Dedifferentiated amniotic fluid mesenchymal stem cell (primary cell): Measurements from ENCODE around the gene AP1B1.
A peak's percentile ranks its signal among the peaks of the same experiment; 100 is the strongest.
"Not testable (repeated sequence)": the region's sequence is repeated elsewhere in the genome, so short reads cannot be mapped to it uniquely, and the experiment has no call there.

Source experiments
- DNase-seq: peaks from one replicate; pipeline ENCODE4 v3.0.0-alpha.2; 2016; ENCODE audit errors: extremely low spot score

The AP1B1 gene

GRCh38 chr22:29386708-29387107, 1.7 kb downstream of the AP1B1 start:
- DNase-seq: no peak

GRCh38 chr22:29385748-29386147, 2.6 kb downstream of the AP1B1 start:
- no peak for DNase-seq

DNA sequence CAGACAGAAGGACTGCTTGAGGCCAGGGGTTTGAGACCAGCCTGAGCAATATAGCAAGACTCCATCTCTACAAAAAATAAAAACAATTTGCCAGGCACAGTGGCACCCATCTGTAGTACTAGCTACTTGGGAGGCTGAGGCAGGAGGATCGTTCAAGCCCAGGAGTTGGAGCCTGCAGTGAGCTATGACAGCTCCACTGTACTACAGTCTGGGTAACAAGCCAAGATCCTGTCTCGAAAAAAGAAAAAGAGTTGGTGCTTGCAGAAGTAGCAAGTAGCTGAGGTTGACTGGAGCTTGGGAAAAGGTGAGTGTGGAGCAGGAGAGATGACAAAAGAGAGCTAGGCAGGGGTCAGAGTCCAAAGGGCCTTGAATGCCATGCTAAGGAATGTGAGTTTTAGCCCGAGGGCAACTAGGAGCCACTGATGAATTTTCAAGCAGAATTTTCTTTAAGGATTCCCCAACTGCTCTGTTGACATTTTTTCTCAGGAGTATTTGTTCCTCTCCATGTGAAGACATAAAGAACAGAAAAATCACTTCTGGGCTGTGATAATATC, 3.1 kb downstream of the AP1B1 start:
- DNase-seq: no peak

GRCh38 chr22:29383740-29384139, 4.6 kb downstream of the AP1B1 start:
- DNase-seq: no peak

DNA sequence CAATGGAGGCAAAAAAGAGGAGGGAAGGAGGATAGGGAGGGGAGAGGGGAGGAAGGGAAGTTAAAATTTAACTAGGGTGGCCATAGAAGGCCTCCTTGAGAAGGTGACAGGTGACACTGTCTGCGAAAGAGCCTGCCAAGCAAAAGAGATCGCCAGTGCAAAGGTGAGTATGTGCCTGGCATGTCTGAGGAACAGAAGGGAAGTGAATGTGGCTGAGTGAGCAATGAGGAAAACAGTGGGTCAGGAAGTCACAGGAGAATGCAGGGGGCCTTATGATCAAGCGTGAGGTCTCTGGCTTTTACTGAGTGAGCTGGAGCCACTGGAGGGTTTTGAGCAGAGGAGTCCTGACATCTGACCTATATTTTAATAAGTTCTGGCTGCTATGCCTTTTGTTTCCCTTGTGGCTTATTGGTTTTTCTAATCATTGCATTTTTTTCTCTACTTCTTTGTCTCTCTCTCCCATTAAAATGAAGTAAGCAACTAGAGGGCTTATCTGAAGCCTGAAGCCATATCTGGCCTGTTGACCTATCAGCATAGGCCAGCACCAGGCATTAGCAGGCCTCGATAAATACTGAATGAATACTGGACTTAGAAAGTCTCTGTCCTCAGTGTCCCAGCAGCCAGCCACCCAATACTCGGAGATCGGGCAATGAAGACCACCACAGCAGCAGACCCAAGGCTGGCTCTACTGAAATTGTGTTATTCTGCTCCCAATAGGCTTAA, 5.6 kb downstream of the AP1B1 start:
- DNase-seq: no peak

DNA sequence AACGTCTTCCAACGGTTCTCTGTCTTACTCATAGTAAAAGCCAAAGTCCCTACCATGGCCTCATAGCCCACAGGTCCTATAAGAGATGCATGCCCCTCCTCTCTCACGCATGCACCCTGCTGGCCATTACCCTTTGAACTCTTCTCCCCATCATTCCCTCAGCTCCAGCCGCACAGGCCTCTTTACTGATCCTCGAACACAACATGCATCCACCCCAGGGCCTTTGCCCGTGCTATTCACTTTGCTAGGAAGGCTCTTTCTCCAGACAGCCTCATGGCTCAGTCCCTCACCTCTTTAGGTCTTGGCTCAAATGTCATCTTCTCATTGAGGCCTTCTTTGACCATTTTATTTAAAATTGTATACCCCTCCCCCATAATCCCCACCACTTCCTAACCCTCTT, 7.5 kb downstream of the AP1B1 start:
- no peak for DNase-seq

DNA sequence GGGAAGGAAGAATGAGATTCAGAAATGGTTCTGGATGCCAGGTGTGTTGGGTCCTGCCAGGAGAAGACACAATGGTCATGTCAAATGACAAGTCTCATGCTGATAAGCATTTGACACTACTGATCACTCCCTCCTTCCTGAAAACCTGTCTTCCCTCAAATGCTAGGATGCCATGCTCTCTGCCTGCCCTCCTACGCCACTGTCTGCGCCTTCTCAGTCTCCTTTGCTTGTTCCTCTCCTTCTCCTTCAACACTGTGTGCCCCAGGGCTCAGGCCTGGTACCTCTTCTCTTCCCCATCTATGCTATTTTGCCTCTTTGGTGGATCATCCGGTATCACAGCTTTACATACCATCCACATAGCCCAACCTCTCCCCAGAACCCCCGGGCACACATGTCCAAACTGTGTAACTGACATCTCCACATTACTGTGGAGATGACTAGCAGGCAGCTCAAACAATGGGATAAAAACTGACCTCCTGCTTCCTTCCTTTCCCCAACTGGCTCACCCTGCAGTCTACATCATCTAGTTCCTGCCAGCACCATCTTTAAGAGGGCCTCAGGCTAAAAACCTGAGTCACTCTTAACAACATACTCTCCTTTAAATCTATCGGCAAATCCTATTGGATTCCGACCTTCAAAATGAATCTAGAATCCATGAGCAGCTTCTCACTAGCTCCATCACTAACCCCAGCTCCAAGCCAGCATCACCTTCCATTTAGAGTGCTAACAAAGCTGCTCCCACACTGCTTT, 8.2 kb downstream of the AP1B1 start:
- no peak for DNase-seq

DNA sequence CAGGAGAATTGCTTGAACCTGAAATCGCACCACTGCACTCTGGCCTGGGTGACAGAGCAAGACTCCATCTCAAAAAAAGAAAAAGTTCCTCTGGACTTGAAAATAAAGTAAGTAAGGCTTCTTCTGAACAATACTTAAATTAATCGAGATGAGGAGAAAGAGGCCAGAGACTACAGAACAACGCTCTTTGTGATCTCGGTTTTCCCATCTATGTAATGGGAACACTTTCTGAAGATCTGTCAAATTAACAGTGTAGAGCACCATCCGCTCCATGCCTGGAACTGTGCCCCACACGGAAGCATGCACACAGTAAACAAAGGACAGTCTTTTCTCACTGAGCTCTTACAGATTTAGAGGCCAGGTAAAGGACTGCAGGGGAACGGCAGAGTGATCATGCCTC, 9.1 kb downstream of the AP1B1 start:
- no peak for DNase-seq

GRCh38 chr22:29377979-29378378, 10.4 kb downstream of the AP1B1 start:
- no peak for DNase-seq

DNA sequence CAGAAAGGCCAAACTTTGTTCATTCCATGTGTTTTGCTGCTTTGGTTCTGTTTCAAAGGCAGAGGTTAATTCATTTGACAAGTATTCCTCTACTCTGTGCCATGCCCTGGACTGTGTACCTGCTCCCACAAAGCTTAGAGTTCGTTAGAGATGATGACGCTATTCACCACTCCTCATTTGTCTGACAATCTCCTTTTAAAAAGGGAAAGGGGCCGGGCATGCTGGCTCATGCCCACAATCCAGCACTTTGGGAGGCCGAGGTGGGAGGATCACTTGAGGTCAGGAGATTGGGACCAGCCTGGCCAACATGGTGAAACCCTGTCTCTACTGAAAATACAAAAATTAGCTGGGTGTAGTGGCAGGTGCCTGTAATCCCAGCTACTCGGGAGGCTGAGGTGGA, 11.7 kb downstream of the AP1B1 start:
- DNase-seq: not testable (repeated sequence)

GRCh38 chr22:29375398-29376076, 12.8 kb downstream of the AP1B1 start:
- DNase-seq: no peak

DNA sequence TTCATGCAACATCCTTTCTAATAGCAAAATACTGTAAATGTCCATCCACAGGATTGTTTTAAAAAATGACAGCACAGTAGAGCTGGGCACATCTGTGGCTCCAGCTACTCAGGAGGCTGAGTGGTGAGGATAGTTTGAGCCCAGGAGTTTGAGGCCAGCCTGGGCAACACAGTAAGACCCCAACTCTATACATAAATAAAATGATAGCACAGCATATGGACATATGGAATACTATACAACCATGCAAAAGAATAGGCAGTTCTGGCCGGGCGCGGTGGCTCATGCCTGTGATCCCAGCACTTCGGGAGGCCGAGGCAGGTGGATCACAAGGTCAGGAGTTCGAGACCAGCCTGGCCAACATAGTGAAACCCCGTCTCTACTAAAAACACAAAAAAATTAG, 13.6 kb downstream of the AP1B1 start:
- DNase-seq: not testable (repeated sequence)

DNA sequence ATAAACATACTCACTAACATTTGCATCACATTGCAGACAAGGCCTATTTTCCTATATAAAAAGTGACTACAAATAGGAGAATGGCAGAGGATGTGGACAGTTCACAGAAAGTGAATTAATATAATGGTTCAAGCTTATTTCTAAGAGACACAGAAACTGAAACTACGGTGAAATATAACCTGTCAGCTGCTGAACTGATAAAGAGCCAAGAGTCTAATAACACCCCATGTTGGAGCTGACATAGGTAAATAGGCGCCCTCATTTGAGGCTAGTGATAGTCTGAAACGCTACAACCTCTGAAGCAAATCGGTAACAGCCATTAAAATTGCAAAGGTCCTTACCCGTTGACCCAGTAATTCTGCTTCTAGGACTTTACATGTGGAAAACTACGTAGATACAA, 14.0 kb downstream of the AP1B1 start:
- DNase-seq: no peak

GRCh38 chr22:29370537-29370936, 17.8 kb downstream of the AP1B1 start:
- no peak for DNase-seq

DNA sequence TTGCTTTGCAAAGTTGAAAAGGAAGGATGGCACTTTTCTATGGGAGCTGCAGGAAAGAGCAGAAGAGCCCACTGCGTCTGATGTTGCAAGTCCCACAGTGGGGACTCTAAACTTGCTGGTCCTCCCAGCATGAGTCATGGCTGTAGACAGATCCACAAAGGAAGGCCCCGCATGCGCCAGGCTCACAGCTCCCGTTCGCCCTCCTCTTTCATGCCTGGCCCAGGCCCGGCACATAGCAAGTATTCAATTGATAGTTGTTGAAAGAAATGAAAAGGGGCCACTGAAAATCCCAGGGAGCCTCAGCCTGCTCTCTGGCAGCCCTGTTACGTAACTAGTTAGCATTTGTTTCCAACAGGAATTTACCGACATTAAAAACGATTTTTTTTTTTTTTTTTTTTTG, 18.9 kb downstream of the AP1B1 start:
- DNase-seq: no peak

GRCh38 chr22:29359469-29359868, 28.9 kb downstream of the AP1B1 start:
- DNase-seq: peak; percentile 23

GRCh38 chr22:29357193-29357890, 31.0 kb downstream of the AP1B1 start:
- DNase-seq: not testable (repeated sequence)

DNA sequence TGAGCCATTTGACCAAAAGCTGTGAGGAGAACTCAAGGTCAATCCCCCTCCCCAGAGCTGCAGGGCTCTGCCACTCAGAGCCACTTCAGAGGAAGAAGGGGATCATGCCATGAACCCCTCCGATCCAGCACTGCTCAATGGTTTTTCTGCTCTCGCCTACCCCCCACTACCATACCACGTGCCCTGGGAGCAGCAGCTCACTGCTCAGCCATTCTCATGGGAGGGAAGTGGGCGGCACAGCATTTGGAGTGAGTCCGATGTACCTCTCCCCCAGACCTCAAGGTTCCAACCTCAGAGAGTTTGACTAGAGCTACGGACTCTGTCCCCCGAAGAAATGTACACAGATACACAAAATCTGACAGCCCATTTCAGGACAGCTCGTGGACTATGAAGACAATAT, 34.5 kb downstream of the AP1B1 start:
- no peak for DNase-seq

- DNase-seq: no peak
Measured at GRCh38 chr22:29353286-29353685, 35.1 kb downstream of the AP1B1 start.

- DNase-seq: no peak
Measured at GRCh38 chr22:29352778-29353177, 35.6 kb downstream of the AP1B1 start.

DNA sequence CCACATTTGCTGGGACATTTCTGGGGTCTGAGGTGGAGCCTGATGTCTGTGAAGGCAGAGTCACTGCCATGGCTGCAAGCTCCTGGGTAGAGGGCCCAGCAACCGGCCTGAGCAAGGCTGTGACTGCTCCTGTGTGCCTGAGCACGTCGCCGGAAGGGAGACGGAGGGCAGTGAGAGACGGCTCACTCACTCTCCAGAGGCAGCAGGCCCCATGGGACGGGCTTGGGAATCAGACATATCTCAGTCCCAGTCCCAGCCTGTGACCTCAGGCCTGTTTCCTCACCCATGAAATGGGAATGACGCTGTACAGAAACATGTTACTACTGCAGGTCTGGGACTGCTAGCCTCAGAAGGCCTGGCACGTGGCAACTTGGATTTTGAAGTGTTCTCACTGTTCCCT, 36.5 kb downstream of the AP1B1 start:
- DNase-seq: no peak

DNA sequence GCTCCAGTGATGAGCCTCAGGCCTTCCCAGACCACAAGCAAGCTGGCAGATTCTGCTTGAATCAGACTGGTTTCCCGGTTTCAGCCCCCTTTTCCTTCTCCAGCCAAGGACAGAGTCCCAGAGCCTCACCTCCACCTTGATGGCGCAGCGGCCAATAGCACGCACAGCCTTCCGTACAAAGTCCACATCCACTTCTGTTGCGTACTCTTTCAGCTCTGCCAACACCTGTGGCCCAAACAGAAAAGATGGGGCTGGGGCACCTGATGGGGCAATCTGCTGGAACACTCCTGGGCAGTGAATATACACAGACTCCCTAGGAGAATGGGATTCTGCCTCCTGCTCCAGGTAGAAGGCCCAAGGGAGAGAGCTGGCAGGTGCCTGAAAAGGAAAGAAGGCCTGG, 37.3 kb downstream of the AP1B1 start:
- no peak for DNase-seq
